GM18867 (cell line): ENCODE results near the gene TSHB.

Source experiments
- ATAC-seq: cut with Tn5 transposase; IDR thresholded peaks from one replicate; pipeline ENCODE4 v1.9.1; 2021; ENCODE audit warnings: mild to moderate bottlenecking, moderate library complexity; ENCODE audit not compliant: unreplicated experiment

Gene TSHB

DNA sequence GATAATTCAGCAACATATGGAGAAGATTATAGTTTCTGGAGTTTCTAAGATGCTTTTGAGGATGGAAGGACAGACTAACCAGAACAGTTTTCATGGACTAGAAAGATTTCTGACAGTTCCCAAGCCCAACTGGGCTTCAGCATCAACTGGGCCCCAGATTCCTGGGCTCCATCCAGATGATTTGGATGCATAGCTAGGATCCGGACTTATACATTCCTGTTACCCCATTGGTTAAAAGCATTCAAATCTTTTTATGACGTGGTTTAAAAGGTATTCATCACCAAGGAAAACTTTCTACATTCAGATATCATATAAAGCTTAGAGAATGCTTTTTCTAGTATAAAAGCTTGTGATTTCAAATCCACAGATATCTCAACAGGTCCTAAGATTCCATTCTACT lies 29.7 kb downstream of the TSHB start:
- ATAC-seq, result no peak

DNA sequence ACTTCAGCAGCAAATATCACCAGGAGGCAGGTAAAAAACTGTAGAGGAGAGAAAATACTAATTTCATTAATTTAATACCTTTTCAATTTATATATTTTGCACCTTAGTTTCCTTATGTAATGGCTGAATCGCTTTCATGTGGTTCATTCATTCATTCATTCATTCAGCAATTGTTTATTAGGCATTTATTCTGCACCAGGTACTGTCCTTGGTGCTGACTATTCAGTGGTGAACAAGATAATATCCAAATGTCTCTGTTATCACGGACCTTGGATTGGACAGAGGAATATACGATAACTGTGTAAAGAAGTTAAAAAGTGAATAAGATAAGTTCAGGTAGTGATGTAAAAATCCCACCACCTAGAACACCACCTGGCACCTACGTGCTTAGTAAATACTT lies 30.9 kb downstream of the TSHB start:
- no peak for ATAC-seq

DNA sequence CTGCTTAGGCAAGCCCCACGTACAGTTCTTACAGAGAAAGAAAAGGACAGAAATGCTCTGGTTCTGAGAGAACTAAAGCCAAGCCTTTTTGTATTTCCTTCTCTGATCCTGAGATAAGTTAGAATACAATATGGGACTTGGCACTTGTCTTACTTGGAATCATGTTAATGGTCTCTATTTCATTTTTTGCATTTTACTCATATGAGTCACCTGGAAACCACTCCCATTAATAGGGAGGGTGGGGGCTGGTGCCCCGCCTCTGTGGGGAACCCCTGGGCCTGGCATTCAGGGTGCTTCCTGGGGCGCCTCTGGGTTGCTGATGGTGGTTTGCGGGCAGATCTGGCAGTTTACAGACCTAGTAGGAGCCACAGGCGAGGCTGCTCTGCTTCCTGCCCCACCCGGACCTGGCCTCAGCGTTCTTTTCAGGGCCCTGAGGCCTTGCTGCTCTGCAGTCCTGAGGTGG lies 32.9 kb downstream of the TSHB start:
- ATAC-seq, result peak; percentile 83

DNA sequence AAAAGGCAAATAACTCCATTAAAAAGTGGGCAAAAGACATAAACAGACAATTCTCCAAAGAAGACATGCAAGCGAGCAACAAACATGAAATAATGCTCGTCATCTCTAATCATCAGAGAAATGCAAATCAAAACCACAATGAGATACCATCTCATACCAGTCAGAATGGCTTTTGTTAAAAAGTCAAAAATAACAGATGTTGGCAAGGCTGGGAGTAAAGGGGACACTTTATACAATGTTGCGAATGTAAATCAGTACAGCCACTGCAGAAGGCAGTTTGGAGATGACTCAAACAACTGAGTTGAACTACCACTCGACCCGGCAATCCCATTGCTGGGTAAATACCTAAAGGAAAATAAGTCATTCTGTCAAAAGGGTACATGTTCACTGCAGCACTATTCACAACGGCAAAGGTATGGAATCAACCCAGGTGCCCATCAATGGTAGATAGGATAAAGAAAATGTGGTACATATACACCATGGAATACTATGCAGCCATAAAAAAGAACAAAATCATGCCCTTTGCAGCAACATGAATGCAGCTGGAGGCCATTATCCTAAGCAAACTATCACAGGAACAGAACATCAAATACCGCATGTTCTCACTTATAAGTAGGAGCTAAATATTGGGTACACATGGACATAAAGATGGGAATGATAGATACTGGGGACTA lies 33.7 kb downstream of the TSHB start:
- peak; percentile 34 for ATAC-seq

DNA sequence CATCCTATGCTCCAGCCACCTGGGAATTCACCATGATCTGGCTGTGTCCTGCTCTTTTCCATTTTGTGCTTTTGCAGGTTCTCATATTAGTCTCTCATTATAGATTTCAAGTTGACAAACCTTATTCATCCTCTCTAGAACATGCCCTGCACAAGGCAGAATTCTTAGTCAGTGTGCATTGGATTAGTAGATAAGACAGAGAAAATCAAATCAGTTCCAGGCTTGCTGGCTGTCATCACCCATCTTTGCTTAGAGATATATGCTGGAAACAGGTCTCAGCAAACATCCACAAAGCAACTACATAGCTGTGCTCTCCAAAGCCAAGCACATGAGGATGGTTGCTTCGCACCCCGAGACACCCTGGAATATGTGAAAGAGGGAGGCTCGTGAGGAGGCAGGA lies 34.8 kb downstream of the TSHB start:
- no peak for ATAC-seq

DNA sequence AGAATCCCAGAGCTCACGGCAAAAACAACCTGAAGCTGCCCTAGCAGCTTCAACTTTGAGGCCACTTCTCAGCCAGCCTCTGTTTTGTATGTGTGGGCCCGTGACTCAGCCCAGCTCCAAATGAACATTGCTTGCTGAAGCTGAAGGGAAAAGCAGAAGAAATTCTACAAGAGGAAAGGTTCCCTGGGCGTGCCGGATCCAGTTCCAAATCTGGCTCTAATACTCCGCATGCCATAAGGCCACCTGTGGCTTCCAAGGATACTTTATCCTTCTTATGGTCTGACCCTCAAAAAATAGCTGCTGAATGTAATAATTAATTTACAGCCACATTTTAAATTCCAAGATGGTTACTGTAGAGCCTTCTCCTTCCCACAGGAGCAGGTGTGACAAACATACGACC lies 35.4 kb downstream of the TSHB start:
- ATAC-seq, result no peak

DNA sequence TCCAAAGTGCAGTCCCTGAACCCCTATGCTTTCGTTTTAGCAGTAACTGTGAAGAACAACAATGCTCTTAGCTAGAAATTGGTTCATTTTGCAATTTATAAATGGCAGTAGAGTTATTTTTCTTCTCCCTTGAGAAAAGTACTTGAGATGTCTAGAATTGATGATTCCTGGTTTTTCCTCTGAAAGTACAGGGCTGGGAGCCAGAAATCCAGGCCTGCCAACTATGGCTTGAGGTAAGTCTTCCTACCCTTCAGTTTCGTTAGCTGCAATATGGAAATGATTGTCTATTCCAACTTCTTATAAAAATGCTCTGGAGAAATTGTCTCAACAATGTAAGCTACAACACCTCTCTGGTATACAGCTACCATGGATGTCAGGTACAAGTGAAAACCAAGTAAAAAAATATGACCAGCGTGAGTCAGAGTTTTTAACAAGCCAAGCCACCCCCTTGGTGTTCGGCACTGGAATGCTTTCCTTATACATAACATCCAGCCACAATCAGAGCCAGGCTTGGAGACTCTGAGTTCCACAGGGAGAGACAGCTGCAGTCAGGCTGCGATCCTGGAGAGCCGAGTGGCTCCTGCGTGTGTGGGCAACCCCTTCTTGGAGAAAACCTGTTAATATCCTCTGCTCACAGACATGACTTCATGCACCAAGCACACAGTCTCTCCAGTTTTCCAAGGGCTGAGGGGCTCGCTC lies 37.7 kb downstream of the TSHB start:
- ATAC-seq, result no peak

DNA sequence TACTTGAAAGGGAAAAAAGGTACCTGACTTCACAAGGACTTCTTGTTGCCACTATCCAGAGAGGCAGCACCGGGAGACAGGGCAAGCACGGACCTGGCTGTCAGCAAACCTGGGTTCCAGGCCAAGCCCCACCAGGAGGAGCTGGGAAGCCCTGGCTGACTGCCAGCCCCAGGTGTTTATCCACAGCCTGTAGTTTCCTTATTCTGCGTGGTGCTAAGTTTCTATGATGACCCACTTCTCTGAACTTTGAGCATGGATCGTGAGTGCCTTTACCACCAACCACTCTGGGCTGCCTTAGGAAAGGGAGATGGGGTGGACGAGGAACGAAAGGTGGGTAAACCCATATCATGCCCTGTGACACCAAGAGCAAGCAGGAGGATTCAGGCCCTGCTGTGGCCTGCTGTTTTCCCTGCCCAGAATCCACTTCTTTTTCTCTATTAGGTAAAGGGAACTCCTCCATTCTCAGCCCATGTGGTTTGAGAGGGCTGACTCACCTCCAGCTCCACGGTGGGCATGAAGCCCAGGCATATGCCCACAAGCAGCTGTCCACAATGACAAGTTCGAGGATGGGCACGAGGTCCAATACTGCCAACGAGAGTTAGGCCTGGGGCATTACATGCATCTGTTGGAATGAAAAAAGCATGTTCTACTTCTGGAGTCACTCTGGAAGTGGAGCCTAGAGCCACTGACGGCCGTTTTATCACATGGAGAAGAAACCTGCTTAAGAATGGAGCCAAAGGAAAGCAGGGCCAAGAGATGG lies 39.4 kb downstream of the TSHB start:
- ATAC-seq, result no peak

DNA sequence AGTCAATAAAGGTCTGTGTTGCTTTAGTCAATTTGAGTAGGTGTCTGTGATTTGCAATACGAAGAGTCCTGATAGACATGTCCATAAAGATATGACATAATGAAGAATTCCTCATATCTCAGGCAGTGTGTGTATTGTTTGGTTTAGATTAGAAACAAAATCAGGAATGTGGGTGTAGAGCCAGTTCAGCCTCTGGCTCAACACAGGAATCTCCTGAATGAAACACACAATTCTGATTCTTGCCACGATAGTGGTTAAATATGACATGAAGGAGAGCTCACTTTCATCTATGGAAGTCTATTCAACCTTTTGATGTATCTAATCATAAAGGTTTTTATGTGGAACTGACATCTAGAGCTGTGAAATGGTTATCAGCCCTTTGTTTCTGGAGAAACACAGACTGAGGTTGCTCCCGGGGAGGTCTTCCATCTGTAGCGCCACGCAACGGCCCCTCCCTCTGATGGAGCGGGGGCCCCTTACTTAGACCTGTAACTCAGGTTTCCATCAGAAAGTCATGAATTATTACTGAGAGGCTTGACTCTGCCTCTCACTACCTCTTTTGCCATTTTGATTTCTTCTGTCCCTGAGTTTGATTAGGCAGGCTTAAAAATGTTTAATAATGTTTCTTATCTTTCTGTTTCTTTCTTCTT lies 40.2 kb downstream of the TSHB start:
- no peak for ATAC-seq

DNA sequence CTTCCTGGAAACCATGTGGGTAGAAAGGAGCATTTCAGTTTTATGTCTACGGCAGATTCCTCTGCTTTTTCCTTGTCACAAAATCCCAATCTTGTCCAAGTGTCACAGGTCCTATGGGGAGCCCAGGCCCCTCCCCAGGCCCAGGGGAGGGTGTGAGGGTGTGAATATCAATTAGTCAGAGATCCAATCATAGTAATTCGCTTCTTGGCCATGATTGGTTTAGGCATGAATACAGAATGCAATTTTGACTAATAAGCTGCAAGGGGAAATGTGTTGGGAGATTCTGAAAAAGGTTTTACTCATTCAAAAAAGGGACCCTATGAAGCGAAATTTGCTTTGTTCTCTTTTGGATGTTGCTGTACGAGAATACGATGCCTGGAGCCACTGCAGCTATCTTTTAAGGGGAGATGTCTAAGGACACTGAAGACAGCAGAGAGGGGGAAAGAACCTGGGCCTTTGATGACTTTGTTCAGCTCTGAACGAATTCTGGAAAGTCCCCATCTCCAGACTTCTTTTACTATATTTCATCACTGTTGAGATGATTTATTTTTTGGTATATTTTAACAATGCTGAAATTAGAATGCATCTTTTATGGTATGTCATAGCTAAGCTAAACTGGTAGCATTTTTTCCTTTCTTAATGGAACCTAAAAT lies 41.5 kb downstream of the TSHB start:
- no peak for ATAC-seq

DNA sequence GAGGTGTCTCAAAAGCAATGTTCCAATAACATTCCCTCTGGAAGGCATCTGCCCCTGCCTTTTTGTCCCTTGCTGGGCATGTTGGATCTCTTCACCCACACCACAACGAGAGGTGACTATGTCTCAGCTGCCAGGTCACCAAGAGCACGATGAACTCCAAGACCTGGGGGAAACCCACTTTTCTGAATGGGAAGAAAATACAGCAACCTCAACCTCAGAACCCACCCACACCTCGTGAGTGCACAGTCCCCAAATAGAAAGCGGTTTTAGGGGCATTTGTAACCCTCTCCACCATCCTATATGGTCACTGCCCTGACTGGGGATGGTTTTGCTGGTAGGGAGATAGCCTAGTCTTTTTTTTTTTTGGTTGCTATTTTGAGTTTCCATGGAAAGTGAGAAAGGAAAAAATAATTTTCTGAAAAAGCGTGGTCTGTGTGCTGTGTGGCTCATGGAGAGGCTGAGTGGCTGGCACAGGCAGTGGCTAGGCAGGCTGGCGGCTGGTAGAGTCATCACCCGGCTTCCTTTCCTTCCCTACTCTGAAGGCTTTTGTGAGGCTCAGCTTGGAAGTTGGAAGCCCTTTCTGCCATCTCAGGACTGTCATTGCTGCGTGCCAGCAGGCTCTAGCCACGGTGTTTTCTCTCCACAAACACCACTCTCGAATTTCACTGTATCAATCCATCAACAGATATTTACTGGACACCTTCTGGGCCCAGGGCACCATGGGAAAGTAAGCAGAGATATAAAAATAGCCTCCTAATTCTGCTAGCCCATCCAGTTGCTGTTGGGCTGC lies 43.9 kb downstream of the TSHB start:
- no peak for ATAC-seq

DNA sequence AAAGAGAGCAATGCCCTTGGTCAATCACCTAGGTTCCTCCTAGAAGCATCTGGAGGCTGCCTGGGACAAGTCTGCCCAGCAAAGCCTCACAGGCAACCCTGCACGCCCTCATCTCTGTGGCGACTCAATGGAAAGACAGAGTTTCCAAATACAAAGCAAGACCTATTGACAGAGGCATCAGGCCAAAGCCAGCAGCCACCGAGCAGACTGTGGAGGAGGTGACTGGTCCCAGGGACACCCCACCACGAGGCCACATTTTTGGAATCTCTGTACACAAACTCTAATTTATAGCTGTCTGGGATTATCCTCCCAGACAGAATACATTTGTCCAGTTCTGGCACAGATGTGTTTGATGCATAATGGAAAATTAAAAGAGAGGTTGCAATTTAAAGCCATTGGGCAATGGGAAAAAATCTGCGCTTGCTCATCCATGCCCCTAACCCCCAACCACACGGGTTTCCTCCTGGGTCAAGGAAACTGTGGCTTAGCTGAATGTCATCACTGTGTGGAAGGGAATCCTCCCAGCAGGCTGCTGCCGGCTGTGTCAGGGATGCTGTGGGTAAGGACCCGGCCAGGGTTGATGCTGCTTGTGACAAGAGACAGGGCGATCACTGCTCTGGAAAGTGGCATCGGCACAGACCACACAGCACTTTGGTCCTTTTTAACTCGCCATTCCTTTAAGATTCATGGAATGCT lies 45.4 kb downstream of the TSHB start:
- ATAC-seq, result no peak

DNA sequence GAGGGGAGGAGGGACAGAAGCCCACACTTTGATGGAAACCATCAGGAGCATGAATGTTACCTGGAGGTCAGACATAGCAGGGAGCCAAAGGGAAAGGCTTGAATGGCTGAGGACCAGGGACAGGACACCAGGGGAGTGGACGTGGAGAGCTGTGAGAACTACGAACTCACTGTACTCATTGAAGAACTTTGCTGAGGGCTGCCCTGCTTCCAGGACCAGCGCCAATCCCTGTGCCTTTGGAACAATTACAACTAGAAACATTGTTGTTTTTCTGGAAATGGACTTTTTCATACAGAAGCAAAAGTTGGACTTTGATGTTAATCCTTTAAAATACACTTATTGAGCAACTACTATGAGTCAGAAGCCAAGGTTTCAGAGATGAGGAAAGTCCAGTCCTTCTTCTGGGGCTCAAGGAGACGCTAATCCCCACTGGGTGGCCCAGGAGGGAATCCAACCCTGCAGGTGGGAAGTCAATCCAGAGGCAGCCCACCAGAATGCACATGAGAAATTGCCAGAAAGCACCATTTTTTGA lies 46.8 kb downstream of the TSHB start:
- ATAC-seq, result no peak

DNA sequence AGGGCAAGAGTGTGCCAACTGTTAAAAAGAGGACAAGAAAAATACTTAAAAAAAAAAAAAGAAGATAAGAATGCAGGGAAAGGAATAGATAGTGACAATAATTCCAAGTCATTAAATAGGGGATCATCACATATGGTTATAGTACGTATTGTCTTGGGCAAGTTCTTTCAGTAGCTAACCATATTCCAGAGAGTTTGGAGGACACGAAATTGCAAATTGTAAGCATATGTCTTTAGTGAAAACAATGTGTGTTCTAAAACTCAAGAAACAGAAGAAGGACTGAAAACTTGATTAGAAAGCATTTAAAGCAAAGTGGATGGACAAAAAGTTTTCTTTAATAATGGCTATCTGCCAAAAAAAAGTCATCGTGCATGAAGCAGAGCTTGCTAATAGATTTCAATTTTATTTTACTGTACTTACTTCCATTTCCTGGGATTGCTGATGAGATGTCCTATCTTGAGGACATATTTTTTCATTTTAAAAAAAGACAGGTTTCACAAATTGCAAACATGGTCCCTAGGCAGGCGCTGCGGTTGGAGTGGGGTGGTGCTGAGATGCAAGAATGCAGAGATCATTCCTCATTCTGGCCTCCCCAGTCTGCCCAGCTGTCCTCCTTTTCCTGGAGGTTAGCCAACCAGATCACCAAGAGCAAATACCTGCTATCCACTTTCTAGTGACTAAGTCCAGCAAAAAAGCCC lies 47.8 kb downstream of the TSHB start:
- ATAC-seq, result no peak

DNA sequence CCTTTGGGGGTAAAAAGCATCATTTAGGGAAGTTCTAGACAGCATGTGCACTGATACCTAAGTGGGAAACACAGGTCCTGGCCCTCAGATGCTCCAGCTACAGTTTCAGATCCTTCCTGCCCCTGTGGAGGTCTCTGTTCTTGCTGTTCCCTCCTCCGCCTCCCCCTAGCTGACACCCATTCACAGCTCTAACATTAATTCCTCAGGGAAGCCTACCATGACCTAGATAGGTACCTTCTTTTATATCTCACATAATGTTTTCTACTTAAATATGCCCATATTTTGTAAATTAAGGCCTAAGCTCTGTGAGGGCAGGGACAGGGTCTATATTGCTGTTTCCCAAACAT lies 48.3 kb downstream of the TSHB start:
- ATAC-seq, result no peak

DNA sequence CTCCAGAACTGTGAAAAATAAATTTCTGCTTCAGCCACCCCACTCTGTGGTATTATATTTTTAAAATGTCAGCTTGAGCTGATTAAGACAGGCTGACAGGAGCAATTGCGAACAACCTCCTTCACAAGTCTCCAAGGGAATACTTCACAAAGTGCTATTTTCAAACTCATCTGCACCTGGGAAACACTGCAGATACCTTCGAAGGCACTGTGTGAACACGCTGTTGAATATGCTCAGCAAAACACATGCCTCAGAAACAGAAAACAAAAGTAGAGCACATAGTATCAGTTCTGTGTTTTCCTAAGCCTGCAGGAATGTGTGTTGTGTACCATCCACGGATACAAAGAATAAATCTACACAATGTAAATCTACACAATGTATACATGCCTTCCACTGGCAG lies 49.1 kb downstream of the TSHB start:
- ATAC-seq, result no peak

DNA sequence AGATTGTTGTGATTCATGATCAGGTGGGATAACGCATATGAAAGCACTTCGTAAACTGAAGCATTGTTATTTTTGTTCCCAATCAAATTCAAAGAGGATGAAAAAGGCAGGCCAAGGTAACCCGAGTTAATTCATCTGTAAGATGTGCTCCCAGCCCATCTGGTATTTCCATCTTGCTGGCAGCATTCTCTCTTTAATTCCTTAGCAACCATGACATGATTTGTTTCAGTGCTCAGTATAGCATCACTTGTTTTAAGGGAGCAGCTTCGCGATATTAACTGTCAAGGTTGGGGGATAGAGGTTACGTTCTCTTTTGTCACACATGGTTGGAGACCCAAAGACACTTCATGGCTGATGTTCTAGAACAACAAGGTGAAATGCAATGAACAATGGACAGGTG lies 53.3 kb downstream of the TSHB start:
- ATAC-seq, result no peak
